Measurements from ENCODE around the gene FRMD6.

Gene FRMD6

DNA sequence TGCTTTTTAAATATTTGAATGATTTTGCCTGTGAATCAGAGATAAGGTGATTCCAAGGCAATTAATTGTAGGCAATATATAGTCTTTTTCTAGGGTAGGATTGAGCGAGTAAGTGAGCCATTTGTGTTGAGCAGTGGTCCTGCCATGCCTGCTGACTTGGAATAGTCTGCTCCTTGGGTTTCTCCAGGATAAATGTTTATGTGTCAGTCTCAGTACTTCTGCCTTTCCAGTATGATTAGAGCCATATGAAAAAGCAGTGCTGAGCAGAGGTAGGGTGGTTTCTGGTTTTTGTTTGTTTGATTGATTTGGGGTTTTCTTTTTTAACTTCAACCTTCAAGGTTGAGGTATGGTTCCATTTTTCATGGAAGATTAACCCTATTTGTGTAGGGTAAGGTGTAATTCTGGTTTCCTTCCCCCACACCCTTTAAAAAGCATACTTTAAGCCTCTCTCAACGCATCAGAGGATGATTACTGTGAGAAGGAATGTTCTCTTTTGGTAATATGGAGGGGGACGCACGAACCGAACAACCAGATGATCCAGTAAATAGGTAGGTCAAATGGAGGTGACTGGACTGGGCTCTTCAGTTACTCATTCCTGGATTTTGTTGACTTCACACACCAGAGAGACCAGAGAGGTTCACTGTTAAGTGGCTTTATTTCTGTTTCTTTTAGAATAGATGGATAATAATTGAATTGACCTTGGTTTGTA lies 22.7 kb downstream of the FRMD6 start:
- ATAC-seq, result no peak

DNA sequence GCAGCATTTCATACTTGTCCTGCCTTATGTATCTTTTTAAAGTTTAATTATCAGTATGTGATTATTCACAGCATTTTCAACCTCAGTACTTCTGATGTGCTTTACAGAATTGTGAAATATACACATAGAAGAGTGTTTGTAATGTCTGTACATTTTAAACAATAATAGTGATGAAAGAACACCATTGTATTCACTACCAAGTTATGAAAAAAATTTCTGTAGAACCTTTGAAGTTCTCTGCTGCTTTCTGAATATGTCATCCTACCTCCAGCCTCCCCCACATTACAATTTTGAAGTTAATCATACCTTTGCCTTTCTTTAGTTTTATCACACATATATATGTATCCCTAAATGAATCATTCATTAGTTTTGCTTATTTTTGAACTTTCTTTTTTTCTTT lies 24.8 kb downstream of the FRMD6 start:
- ATAC-seq, result peak; percentile 89 to 94

DNA sequence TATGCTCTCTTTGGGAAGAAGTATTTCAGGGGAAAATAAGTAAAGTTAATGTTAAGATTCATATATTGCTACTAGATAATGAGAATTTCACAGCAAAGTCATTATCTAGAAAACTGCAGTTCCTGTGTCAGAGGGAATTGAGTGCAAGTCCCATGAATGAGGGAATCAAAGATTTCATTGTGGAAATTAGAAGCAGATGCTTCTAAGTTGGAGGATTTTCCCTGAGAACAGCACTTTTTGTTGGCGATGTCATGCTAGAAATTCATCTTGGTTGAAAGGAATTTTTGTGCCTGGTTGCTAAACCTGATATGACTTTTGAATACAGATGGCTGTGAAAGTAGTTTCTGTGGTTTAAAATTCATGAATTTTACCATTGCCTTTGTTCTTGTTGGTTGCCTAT lies 25.6 kb downstream of the FRMD6 start:
- no peak for ATAC-seq

DNA sequence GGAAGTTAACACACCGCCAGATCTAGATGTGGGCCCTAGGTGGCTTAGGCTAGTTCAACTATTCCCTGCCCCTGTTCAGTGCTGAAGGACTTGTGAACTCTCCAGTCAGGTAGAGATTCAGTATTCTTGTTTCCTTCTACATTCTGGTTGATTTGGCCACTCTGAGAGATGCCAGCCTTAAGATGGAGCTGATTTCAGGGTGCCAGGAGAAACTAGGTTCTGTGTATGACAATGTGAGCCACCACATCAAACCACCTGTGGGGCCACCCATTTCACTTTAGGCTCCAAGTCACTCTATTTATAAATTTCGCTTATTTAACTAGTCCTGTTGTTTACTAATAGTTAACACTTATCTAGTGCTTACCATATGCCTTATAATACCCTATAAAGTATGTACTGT lies 26.0 kb downstream of the FRMD6 start:
- ATAC-seq, result no peak

DNA sequence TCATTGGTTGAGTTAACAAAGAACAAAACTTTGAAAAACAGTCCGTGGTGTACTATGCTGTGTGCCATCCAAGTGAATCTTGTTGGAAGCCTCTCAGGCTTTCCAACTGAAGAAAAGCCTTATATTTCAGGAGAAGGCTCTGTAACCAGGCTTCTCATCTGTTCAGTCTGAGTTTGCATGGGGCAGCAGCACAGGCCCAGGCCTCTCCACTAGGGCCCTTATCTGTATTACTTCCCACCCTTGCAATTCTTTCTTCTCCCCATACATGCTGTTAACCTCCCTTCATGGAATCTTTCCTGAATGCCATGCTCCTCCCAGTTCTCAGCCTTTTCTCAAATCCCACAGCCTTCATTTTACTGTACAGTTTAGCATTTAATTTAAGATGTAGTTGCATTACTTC lies 28.3 kb downstream of the FRMD6 start:
- no peak for ATAC-seq

DNA sequence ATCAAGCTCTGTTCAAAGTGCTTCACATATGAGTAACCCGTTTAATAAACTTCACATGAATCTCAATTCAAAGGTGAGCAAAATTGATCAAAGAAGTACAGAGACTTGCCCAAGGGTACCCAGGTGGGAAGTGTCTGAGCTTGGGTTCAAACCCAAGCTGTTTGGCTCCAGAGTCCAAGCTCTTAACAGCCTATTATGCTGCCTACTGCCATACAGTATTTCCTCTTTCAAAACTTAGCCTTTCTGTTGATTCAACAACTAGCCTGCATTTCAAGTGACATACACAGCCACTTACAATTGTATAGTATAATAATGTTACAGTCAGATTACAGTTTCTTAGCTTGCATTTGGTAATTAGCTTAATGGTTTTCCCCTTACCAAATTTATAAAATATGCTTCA lies 29.7 kb downstream of the FRMD6 start:
- no peak for ATAC-seq

DNA sequence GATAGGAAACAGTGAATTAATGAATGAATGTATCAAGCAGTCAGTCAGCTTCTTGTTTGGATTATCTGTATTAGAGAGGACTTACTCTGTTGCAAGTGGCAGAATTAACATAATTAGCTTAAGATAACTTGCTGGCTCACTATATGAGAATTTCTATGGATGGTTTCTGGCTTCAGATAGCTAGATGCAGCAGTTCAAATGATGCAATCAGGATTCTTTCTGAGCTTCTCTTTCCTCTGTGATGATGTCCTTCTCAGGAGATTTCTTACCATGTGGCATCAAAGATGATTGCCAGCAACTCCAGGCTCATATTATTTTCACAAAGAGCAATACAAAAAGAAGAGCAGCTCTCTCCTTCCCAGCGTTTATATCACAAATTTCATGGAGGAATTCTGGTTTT lies 30.7 kb downstream of the FRMD6 start:
- ATAC-seq, result no peak

DNA sequence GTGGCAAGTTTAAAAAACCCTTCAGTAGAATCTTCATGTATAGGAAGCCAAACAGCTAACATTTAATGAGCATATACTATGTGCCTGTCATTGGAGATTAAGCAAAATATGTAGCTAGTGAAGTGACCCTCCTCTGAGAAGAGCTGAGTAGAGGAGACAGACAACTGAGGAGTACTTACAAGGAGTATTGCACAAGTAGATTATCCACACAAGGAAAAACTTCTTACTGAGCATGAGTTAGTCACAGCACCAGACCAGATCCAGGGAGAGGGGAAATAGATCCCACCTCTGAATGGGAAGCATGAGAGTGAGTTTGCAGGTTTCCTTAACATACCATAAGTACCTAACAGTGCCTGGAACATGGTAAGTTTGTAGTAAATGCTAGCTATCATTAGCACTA lies 33.0 kb downstream of the FRMD6 start:
- no peak for ATAC-seq

DNA sequence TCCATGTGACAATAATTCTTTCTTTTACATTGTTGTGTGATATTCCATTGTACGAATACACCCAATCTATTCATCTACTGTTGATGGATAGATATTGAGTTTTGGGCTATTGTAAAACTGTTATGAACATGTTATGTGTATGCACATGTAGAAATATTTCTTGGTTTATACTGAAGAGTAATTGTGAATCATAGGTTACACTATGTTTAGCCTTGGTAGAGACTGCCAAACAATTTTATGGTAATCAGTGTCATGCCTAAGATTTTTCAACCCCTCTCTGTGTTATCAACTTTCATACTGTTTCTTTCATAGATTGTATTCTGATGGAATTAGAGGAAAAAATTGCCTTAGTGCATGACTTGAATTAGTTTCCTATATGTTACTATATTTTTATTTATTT lies 39.5 kb downstream of the FRMD6 start:
- ATAC-seq, result no peak

- ATAC-seq, result no peak
Measured at GRCh38 chr14:51692646-51693045, 40.9 kb downstream of the FRMD6 start.

DNA sequence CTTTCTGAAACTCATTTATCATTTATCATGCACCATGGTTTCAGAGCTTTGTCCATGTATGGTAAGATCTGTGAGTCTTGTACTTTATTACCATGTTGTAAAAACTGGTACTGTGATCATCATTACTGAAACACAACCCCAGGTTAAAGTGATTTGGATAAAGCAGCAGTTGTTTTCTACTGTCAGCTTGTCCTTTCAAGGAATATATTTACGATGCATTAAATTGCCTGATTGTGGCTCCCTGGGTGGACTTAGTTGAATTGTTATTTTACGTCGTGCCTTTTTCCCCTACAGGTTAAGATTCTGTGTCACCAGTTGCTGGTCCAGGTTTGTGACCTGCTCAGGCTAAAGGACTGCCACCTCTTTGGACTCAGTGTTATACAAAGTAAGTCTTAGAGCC lies 46.1 kb downstream of the FRMD6 start:
- ATAC-seq, result no peak

DNA sequence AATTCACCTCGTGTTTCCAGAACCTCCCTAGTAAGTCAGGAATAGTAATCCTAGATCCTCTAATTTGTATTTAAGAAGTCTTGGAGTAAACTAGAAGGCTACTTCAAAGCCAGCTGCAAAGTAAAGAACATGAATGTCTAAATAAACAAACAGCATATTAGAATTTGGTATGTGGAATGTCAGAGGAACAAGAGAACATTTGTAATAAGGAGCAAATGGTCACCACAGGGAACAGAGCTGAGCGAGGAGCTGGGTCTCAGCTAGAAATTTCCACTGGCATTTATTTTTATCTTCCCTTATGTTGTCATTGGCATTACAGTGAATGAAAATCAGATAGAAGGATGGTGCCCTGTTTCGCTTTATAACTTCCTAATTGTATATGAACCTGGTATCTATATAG lies 50.2 kb downstream of the FRMD6 start:
- no peak for ATAC-seq

DNA sequence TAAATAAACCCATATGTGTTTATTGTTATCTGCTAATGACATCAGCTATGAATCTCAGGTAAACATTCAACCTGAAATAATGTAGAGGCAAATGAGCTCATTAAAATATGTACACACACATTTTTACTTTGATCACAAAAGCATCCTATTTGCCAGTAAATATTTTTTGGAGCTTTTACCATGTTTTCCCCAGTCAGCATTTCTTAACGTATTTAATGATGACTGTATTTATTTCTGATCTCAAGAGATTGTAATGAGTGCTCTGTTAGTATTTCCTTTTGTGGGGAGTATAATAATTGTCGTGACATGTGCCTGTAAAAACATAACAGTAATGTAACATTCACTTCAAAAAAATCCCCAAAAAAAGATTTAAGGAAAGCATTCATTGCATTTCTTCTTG lies 52.1 kb downstream of the FRMD6 start:
- ATAC-seq, result no peak

DNA sequence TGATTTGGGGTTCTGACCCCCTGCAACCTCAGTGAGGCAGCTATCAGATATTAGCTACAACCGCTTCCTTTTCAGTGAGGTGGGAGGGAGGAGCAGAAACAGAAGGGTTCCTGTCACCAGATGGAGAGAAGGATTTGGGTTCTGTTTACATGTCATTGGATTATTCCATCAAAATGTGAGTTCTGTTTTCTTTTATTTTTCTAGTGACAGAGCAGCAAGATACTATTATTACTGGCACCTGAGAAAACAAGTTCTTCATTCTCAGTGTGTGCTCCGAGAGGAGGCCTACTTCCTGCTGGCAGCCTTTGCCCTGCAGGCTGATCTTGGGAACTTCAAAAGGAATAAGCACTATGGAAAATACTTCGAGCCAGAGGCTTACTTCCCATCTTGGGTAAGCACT lies 52.8 kb downstream of the FRMD6 start:
- ATAC-seq, result no peak

DNA sequence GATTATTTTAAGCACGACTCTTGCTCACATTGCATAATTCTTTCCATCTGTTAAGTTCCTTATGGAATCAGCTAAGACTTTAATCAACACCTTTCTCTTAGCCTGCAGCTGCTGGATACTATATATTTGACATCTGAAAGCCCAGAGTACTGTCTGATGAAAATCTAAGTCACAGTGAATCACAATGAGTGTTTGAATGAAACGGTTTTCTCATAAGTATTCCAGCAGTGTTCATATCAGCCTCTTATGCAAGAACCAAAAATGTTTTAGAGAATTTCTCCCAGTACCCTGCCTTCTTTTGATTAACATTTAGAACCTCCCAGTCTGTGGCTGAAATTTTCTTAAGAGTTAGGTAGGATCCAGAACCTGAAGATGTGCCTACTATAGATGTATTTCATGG lies 55.6 kb downstream of the FRMD6 start:
- ATAC-seq, result no peak

GRCh38 chr14:51711505-51711904 lies 59.8 kb downstream of the FRMD6 start:
- ATAC-seq, result no peak

- no peak for ATAC-seq
Measured at GRCh38 chr14:51715250-51715649, 63.5 kb downstream of the FRMD6 start.

GRCh38 chr14:51715742-51716141 lies 64.0 kb downstream of the FRMD6 start:
- ATAC-seq, result no peak

DNA sequence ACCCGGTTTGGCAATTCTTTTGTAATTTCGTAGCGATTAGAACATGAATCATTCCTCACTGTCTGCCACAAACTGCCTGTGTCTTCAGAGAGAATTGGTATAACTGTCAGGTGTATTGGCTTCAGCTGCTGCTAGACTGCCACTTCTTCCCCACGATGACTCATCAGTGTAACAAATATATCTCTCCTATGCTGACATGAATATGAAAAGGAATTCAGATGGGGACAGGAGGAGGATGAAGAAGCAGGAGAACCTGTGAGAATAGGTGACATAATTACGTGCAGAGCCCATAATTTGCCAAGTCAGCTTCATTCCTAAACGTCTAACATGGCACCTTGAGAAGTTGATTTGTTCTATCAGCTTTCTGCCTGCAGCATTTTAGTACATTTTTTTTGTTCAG lies 64.9 kb downstream of the FRMD6 start:
- no peak for ATAC-seq

DNA sequence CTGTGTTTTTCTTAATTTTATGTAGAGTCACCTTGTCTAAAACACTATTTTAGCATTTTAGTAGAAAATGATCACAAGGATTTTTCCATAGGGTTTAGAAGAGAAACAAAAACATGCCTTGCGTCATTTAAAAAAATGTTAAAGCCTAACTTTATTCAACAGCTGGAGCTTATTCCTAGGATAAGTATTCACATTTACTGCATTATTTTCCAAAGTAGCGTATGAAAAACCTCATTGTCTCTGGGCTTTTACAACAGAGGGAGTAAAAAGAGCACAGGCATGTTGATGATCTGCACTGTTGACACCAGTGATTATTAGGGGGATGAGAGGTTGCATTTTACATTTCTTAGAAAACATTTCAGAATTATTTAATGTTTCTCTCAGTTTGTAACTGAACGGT lies 66.1 kb downstream of the FRMD6 start:
- ATAC-seq, result no peak

DNA sequence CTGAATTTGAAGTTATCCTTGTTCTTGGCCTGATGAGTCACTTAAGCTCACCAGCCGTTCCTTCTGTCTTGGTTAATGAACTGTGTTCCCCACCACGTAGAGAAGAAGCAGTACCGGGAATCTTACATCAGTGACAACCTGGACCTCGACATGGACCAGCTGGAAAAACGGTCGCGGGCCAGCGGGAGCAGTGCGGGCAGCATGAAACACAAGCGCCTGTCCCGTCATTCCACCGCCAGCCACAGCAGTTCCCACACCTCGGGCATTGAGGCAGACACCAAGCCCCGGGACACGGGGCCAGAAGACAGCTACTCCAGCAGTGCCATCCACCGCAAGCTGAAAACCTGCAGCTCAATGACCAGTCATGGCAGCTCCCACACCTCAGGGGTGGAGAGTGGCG lies 68.2 kb downstream of the FRMD6 start:
- ATAC-seq, result no peak

- no peak for ATAC-seq
Measured at GRCh38 chr14:51723990-51724389, 72.3 kb downstream of the FRMD6 start.

DNA sequence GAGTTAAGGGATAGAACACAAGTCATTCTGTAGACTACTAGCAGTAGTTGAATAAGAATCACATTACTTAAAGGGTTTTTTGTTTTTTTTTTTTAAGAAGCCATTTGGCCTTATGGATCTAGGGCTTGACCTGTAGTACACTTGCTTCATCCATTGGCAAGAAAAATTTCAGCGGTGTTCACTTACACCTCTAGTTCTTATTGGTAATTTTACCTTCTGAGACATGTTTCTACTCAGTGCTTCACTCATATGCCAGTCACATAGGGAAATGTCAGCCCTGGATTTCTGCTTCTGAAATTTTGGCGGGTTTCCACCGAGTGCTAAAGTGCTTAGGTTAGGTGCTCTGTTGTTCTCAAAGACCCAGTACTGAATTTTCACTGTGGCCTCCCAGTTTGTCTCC lies 72.9 kb downstream of the FRMD6 start:
- ATAC-seq, result no peak

DNA sequence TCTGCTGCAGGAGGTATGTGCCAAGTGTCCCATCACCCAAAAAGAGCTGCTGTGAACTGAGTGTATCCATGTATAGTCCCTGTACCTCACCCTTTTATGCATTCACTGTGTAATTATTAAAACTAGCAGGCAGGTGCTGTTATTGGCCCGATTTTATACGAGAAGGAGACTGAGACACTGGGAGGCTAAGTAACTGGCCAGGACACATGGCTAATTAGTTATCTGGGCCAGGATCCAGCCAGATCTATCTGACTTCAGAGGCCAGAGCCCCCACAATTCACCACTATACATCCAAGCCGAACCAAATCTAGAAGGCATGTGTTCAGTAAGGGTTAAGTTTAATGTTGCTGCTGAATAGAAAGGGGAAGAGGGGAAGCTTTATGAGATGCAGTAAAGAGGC lies 73.4 kb downstream of the FRMD6 start:
- ATAC-seq, result no peak

GRCh38 chr14:51726166-51726899 lies 74.6 kb downstream of the FRMD6 start:
- ATAC-seq, result no peak

Data from activated CD4-positive, CD25-positive, alpha-beta regulatory T cell treated with anti-CD3 and anti-CD28 coated beads, Interleukin-2, amount 50 U/mL, for 24 hours (primary cell).